GM21515 (cell line): ENCODE results near the gene IFT81.
A peak's percentile ranks its signal among the peaks of the same experiment; 100 is the strongest.

Source experiments
- ATAC-seq: cut with Tn5 transposase; IDR thresholded peaks from one replicate; pipeline ENCODE4 v1.9.1; 2021; ENCODE audit not compliant: unreplicated experiment

IFT81 gene

GRCh38 chr12:110157539-110157938 is 33.4 kb downstream of the IFT81 start:
- ATAC-seq = no peak

- ATAC-seq = no peak
Measured at GRCh38 chr12:110159671-110160245, 35.6 kb downstream of the IFT81 start.

GRCh38 chr12:110165540-110166159 is 41.5 kb downstream of the IFT81 start:
- peak; percentile 77 for ATAC-seq

- no peak for ATAC-seq
Measured at GRCh38 chr12:110168732-110169455, 44.7 kb downstream of the IFT81 start.

- ATAC-seq = no peak
Measured at GRCh38 chr12:110170535-110171185, 46.5 kb downstream of the IFT81 start.

- ATAC-seq = no peak
Measured at GRCh38 chr12:110171186-110171538, 47.0 kb downstream of the IFT81 start.

GRCh38 chr12:110171636-110172035 is 47.5 kb downstream of the IFT81 start:
- no peak for ATAC-seq

GRCh38 chr12:110174373-110174996 is 50.3 kb downstream of the IFT81 start:
- no peak for ATAC-seq

GRCh38 chr12:110175201-110175600 is 51.0 kb downstream of the IFT81 start:
- no peak for ATAC-seq

GRCh38 chr12:110176745-110177144 is 52.6 kb downstream of the IFT81 start:
- ATAC-seq = no peak

GRCh38 chr12:110179291-110179690 is 55.1 kb downstream of the IFT81 start:
- ATAC-seq = no peak

GRCh38 chr12:110180591-110181005 is 56.4 kb downstream of the IFT81 start:
- no peak for ATAC-seq

GRCh38 chr12:110182281-110182680 is 58.1 kb downstream of the IFT81 start:
- no peak for ATAC-seq

- no peak for ATAC-seq
Measured at GRCh38 chr12:110183386-110183785, 59.2 kb downstream of the IFT81 start.

- no peak for ATAC-seq
Measured at GRCh38 chr12:110185626-110186025, 61.5 kb downstream of the IFT81 start.

GRCh38 chr12:110186059-110186458 is 61.9 kb downstream of the IFT81 start:
- ATAC-seq = no peak

GRCh38 chr12:110193196-110193595 is 69.0 kb downstream of the IFT81 start:
- no peak for ATAC-seq

- ATAC-seq = no peak
Measured at GRCh38 chr12:110197003-110197402, 72.8 kb downstream of the IFT81 start.

GRCh38 chr12:110198386-110198785 is 74.2 kb downstream of the IFT81 start:
- ATAC-seq = no peak

GRCh38 chr12:110199339-110200123 is 75.4 kb downstream of the IFT81 start:
- no peak for ATAC-seq

- ATAC-seq = no peak
Measured at GRCh38 chr12:110200124-110200417, 75.9 kb downstream of the IFT81 start.
